ENCODE results near the gene CGB2.
"Not testable (repeated sequence)": the region's sequence is repeated elsewhere in the genome, so short reads cannot be mapped to it uniquely, and the experiment has no call there.

DNA sequence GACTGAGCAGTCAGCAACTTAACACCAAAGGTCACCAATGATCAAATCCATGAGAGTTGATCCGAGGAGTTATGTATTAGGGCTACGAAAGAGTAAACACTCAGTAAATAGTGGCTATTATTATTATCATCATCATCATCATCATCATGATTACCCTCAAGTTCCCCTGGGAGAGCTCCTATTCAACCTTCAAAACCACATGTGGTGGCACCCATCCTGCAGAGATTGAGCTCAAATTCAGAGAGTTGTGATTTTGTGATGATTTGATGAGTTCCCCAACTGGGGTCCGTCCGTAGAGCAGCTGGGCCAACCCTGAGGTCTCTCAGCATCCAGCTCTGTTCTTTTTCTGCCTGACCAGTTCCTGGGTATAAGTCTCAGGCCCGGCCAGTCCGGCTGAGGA lies 6.6 kb upstream of the CGB2 start:
- TF ChIP-seq, protein P1, sequence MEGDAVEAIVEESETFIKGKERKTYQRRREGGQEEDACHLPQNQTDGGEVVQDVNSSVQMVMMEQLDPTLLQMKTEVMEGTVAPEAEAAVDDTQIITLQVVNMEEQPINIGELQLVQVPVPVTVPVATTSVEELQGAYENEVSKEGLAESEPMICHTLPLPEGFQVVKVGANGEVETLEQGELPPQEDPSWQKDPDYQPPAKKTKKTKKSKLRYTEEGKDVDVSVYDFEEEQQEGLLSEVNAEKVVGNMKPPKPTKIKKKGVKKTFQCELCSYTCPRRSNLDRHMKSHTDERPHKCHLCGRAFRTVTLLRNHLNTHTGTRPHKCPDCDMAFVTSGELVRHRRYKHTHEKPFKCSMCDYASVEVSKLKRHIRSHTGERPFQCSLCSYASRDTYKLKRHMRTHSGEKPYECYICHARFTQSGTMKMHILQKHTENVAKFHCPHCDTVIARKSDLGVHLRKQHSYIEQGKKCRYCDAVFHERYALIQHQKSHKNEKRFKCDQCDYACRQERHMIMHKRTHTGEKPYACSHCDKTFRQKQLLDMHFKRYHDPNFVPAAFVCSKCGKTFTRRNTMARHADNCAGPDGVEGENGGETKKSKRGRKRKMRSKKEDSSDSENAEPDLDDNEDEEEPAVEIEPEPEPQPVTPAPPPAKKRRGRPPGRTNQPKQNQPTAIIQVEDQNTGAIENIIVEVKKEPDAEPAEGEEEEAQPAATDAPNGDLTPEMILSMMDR (conservative IDR thresholded peaks at IDR 0.05 in 1 of 2, IDR thresholded peaks at IDR 0.05 in 1 of 2; ENCODE audit: extremely low read depth in 1 of 2, insufficient read depth in 1 of 2, low read depth in 1 of 2, low read length in 2 of 2) = not testable (repeated sequence)
- TF ChIP-seq EZH2 (IDR thresholded peaks at IDR 0.05; ENCODE audit: borderline replicate concordance, low read length) = not testable (repeated sequence)
